Upper lobe of left lung (tissue), 4 donors: ENCODE data around the gene SPDYE4.

Source experiments
- CTCF ChIP-seq, 6 experiments: fragments of 450-650 bp in 4 of 6; fragments of 200-600 bp in 2 of 6; sonication (generic) in 2 of 6; IDR thresholded peaks; one replicate each; pipeline ENCODE4 v1.5.1; 2016 to 2019; ENCODE audit warnings: antibody characterized with exemption in 6 of 6
- POLR2A ChIP-seq, 4 donors: fragments of 450-650 bp; IDR thresholded peaks; one replicate each; pipeline ENCODE4 v1.5.1; 2016 to 2017; ENCODE audit warnings: antibody characterized with exemption in 4 of 4, mild to moderate bottlenecking in 2 of 4
- POLR2AphosphoS5 ChIP-seq, 2 donors: sonication (generic); formaldehyde crosslinking; IDR thresholded peaks; one replicate each; pipeline ENCODE4 v1.5.1; 2017; ENCODE audit warnings: antibody characterized with exemption in 2 of 2

- no peak for TF ChIP-seq CTCF (IDR thresholded peaks at IDR 0.05)
- no peak for TF ChIP-seq POLR2A (IDR thresholded peaks at IDR 0.05)
- TF ChIP-seq POLR2AphosphoS5 (IDR thresholded peaks at IDR 0.05) = peak in 1 of 2 donors; percentile 56
Observed at GRCh38 chr17:8724451-8724850, 33.9 kb downstream of the SPDYE4 start.
